Transverse colon (tissue), 3 donors: ENCODE results near the gene FAIM2.

Source experiments
- CTCF ChIP-seq, 5 experiments: fragments of 200-600 bp in 3 of 5; fragments of 450-650 bp in 2 of 5; sonication (generic) in 3 of 5; IDR thresholded peaks; 1 replicate in 2 of 5; 2 replicates in 3 of 5; pipeline ENCODE4 v1.5.1; 2016 to 2017; ENCODE audit warnings: antibody characterized with exemption in 5 of 5, inconsistent platforms in 3 of 5, mild to moderate bottlenecking in 2 of 5, moderate library complexity in 1 of 5
- POLR2A ChIP-seq: fragments of 450-650 bp; IDR thresholded peaks from one replicate; pipeline ENCODE4 v1.6.1; 2016; ENCODE audit warnings: antibody characterized with exemption, mild to moderate bottlenecking, moderate library complexity

GRCh38 chr12:49900371-49900770, 3.3 kb downstream of the FAIM2 start:
- TF ChIP-seq CTCF (IDR thresholded peaks at IDR 0.05) (no peak), POLR2A (no peak)
